IPS DF 4.7 (cell line): Measurements from ENCODE around the gene TMEM39B.
"Not testable (repeated sequence)": the region's sequence is repeated elsewhere in the genome, so short reads cannot be mapped to it uniquely, and the experiment has no call there.

Experiments
- DNase-seq: peaks from one replicate; pipeline ENCODE4 v3.0.0-alpha.2; 2013; ENCODE audit warnings: low spot score; ENCODE audit errors: extremely low read depth

The TMEM39B gene

DNA sequence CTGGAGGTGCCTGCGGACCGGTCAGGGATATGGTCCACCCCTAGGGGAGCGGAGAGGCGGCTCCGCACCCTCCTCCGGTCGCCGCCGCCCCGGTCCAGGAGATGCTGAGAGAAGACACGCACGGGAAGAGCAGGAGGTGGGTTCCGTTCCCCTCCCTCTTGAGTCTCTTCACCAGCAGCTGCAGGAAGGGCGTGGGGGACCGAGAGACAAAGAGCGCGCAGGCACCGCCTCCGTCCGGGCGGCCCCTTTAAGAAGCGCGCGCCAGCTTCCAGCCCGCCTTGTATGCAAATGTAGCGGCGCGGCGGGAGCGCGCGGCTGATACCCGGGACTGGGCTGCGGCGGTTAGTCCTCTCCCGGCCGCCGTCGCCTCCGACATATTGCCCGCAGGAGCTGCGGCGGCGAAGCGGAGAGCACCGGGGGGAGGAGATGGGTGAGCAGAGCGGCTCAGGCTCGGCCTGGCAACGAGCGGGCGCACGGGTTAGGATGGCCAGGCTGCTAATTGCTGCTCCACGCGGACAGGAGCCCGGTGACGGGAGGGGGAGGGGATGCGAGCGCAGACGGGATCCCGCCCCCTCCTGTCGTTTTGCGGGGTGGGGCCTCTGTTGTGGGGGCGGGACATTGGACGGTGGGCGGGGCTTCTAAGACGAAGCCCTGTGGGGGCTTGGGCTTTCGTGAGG, at the start of gene TMEM39B:
TMEM39B (plus strand) TSS at position 318 of the 677 bp plus-strand sequence; CDS start at position 427, 109 bp downstream.
- DNase-seq, result no peak

DNA sequence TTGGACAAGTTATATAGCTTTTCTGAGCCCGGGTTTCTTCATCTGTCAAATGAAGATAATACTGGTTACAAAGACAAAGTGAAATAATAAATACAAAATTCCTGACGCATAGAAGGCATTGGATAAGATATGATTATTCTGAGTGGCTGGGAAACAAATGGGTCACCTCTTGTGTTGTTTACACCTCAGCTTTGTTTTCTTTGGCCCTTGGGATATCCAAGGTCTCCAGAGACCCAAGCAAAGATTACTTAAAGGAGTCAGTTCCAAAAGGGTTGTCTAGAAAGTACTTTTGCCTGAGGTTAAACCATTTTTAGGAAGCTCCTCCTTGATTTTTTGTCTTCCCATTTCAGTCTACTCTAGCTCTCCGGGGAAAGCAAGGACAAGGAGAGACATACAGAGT, 49.4 kb upstream of the TMEM39B start:
- no peak for DNase-seq

DNA sequence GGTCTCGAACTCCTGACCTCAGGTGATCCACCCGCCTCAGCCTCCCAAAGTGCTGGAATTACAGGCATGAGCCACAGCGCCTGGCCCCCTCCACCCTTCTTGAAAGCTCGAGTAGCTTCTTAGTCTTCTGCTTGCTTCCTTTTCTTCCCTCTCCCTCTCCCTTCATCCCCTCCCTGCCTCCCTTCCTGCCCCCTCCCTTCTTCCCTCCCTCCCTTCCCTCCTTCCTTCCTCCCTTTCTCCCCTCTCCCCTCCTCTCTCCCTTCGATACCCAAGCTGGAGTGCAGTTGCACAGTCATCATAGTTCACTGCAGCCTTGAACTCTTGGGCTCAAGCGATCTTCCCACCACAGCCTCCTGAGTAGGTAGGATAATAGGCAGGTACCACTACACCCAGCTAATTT, 47.2 kb upstream of the TMEM39B start:
- DNase-seq, result no peak

DNA sequence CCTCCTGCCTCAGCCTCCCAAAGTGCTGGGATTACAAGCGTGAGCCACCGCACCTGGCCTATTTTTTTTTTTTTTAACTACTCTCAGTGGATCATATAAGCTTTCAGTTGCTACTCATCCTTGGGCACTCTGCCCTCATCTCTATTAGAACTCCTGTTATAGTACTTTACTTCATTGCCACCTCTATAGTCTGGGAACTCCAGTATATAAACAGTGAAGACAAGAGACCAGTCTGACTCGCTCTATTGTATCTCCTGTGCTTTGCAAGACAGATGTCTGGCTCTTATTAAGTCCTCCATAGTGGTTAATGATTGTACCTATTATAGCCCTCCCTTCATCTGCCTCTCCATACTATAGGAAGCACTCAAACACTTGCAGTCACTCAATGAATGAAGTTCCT, 44.0 kb upstream of the TMEM39B start:
- DNase-seq, result no peak

DNA sequence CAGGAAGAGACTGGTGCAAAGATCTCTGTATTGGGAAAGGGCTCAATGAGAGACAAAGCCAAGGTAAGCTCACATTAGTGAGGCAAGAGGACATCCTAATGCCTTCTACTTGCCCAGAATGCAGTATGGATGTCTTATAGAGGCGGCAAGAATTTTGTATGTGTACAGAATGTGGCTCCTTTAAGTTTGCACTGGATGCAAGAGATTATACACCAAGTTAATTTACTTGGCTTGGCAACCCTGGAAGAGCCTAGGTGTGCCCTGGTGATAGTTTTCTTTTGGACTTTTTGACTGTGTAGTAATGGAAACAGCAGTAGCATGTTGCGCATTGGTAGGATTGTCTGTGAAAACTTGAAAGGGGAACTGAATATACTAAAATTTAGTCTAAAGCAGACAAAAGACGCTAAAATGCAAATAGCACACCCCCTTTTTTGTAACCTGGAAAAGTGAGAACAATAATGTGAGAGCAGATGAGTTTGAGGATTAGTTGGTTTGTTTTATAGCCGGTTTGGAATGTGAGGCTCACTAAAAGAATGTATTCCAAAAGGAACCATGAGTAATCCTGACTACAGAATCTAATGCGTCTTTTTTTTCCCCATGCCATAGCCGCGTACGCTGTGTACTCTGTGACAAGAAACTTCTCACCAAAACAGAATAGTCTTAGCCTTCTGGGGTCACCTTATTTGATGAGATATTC, 41.0 kb upstream of the TMEM39B start:
- DNase-seq, result no peak

DNA sequence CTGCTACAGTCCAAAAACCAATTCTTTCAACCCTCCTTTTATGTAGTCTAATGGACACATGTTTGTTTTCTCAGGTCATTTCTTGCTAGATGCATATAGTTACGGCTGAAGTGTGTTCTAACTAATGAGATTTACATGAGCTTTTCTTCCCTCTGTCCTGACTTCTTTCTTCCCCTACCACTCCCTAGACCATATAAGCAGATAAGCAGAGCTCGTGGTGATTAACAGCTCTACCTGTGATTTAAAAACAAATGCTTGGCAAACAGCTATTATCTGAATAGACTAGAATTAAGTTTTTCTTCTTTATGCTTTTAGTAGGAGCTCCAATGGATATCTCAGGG, 40.5 kb upstream of the TMEM39B start:
- no peak for DNase-seq

DNA sequence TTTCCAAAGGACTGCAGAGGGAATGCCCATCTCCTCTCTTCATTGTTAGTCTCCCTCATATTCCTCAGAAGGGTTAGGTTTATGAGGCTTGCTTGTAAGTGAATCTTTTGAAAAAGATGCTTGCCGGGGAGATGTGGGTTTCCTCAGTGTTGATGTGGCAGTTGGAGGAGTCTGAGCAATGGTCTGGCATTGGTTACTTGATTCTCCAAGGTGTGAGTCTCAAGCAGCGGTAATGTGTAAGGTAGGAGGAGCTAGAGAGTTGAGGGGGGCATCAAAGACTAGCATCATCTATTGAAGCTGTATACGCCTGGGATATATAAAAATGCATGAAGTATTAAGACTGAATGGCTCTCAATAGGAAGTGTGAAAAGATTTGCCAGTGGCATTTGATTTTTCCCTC, 37.6 kb upstream of the TMEM39B start:
- DNase-seq, result no peak

DNA sequence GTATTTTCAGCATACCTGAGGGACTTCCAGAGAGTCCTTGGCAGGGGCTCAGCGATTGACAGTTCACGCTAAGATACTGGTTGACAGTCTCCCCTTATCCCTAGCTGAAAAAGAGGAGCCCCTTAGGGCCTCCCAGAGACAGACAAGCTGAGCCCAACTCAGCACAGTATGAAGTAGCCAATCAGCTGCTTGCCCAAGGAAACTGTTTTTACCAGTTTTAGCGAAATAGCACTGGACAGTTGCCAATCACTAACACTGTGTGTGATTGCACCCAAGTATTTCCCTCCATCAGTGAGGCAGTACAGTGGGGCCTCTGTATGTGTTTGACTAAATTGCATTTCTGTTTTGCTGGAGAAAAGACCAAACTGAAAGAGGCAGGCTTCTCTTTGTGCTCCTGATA, 32.0 kb upstream of the TMEM39B start:
- no peak for DNase-seq

DNA sequence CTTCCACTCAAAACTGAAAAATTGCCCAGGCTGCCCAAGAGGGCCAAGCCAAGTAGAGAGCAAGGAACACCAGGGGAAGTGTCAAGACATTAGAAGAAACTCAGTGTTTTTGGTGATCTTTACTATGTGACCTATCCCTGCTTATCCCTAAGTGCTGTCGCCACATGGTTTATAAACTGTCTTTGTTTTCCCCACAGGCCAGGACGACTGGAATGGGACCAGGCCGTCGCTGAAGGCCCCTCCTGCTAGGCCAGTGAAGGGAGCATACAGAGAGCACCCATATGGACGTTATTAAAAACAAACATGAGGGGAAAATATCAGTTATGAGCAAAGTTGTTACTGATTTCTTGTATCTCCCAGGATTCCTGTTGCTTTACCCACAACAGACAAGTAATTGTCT, 30.4 kb upstream of the TMEM39B start:
- no peak for DNase-seq

DNA sequence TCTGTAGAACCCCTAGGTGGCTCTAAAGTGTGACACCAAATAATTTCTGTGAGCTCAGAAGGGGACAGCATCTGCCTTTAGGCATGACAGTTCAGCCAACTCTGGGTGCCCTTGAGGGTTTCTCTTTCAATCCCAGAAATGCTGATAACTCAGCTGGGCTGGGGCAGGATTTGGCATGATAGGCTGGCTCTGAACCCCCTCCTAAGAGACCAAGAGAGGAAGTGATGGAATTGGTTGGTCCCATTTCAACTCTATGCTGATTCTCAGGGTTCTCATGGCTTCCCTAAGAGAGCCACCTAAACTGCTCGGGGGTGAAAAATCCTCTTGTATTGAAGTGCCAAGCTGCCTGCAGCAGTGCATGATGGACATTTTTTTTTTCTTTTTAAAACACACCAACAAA, 28.5 kb upstream of the TMEM39B start:
- DNase-seq, result no peak

DNA sequence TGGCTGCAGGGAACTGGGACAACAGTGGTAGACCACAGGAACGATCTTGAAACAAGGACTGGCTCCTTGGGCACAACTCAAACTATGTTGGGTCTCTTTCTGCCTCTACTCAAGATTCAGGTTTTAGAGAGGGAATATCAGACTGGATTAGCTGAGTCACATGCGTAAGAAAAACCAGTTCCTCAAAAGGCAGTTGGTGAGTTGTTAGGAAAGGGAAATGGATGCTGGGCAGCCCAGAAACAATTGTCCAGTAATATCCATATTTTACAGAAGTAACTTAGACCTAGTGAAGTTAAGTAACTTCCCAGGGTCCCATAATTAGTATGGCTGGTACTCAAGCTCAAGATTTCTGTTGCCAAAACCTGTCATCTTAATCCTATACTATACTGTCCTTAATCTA, 27.0 kb upstream of the TMEM39B start:
- DNase-seq, result no peak

DNA sequence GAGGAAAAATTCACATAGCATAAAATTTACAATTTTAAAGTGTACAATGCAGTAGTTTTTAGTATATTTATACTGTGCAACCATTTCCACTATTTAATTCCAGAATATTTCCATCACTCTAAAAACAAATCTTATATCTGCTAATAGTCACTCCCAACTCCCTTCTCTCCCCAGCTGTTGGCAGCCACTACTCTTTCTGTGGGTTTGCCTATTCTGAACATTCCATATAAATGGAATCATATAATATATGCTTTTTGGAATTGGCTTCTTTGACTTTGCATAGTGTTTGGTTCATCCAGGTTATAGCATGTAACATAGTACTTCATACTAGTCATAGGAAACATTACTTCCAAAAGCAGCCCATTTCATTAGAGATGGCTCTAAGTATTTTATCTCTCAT, 25.0 kb upstream of the TMEM39B start:
- DNase-seq, result no peak

DNA sequence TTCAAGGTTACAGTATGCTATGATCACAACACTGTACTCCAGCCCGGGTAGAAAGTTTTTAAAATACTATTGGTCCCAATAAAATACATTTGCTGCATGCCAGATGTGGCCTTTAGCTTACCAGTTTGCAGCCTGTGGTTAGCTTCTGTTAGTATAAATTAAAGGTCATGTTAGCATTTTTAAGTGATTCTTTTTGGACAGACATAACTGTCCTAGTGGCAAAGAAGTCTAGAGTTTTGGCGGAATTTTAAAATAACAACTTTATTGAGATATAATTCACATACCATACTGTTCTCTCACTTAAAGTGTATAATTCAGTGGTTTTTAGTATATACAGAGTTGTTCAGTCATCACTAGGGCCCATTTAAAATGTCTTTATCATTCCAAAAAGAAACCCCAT, 24.3 kb upstream of the TMEM39B start:
- no peak for DNase-seq

DNA sequence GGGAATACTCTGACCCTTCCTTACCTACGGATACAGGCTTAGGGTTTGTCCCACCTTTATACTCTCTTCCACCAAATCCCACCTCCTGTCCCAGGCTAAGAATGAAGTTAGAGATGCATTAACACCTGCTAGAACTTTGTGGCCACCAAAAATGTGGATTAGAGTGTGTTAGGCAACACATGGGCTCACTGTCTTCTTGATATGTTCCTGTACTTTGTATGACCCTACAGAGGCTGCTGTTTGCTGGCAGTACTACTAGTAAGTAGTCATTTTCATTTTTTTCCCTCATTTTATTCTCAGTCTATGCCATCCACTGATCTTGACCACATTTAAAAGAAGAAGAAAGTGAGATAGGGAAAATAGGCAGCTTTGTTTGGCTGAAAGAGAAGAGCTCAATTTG, 21.0 kb upstream of the TMEM39B start:
- no peak for DNase-seq

DNA sequence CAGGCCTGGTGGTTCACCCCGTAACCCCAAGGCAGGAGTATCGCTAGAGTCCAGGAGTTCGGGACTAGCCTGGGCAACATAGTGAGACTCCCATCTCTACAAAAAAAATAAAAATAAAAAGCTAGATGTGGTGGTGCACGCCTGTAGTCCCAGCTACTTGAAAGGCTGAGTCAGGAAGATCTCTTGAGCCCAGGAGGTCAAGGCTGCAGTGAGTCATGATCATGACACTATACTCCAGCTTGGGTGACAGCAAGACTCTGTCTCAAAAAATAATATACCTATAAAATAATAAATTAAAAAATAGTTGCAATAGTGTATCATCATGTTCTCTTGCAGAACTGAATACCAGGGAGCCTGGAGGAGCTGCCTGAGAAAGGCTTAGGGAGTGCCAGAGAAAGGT, 19.9 kb upstream of the TMEM39B start:
- no peak for DNase-seq

DNA sequence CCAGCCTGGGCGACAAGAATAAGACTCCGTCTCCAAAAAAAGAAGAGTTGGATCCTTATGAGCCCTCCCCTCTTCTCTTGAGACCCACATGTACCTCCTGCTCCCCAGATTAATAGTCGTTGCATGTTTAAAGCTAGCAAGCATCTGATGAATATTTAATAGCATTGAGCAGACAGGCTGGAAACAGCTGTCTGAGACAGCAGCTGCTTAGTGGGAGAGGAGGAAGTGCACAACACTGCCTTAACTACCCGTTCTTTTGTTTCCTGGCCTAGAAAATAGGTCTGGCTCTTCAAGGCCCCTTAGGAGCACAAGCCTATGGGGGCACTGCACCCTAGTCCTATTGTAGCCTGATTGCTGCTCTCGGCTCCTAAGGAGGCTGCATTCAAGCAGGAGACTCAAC, 17.3 kb upstream of the TMEM39B start:
- no peak for DNase-seq

DNA sequence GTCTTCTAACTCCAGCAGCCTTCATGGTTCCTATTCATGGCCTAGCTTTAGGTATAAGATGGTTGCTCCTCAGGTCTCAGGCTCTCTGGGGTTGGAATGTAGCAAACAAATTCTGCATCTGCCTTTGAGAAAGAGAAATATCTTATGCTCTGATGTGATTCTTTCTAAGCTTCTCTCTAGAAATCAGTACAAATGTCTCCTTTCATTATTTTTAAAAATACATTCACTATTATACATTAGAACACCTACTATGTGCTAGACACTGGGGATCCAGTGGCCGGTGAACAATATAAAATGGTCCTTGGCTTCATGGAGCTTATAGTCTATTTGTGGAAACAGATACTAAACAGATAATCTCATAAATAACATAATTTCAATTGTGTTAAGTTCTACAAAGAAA, 16.1 kb upstream of the TMEM39B start:
- DNase-seq, result no peak

DNA sequence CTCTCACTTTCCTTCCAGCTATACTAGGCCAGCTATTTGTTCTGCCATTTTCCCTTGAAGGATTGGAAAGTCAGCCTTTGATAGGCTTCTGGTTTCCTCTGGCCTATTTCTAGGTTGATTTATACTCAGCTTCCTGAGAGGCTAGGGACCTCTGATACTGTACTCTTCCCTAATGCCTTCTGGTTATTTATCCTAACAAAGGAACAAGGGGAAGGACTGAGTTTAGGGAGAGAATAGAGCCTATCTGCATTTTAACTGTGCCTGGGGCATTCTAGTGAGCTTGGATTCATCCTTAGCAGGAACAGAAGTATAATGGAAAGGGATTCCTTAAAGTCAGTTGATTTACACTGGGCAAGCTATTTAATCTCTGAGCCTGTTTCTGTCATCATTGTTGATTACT, 11.8 kb upstream of the TMEM39B start:
- DNase-seq, result no peak

DNA sequence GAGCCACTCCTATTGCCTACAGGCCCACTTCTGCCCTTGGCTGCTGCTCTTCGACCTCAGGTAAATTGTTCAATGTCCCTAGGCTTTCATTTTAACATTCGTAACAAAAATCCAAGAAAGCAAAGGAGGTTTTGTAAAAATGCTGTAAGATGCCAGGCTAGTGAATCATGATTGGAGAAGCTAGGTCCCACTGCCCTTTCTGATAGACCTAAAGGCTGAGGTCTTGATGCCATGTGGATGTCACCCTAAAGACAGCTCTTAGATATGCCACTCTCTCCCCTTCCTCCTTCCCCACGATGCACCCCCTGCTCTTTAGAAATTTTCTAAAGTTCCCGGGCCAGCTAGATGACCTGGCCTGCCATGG, 9.9 kb upstream of the TMEM39B start:
- DNase-seq, result no peak

DNA sequence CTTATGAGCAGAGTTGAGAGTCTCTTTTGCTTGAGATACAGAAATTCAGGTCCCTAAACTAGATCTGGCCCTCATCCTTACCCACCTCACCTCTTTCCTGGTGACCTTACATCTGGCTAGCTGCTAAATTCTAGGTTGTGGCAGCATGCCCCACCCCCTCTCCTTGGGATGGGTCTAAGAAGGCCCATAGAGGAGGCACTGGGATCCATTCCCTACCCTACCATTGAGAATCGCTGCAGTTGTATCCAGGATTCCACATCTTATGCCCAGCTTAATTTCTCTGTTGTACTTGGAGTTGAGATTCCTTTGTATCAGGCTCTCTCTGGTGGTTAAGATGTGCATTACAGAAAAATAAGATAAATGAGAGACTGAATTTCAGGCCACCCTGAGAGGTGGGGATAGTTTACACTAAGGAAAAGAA, 9.5 kb upstream of the TMEM39B start:
- DNase-seq, result no peak

DNA sequence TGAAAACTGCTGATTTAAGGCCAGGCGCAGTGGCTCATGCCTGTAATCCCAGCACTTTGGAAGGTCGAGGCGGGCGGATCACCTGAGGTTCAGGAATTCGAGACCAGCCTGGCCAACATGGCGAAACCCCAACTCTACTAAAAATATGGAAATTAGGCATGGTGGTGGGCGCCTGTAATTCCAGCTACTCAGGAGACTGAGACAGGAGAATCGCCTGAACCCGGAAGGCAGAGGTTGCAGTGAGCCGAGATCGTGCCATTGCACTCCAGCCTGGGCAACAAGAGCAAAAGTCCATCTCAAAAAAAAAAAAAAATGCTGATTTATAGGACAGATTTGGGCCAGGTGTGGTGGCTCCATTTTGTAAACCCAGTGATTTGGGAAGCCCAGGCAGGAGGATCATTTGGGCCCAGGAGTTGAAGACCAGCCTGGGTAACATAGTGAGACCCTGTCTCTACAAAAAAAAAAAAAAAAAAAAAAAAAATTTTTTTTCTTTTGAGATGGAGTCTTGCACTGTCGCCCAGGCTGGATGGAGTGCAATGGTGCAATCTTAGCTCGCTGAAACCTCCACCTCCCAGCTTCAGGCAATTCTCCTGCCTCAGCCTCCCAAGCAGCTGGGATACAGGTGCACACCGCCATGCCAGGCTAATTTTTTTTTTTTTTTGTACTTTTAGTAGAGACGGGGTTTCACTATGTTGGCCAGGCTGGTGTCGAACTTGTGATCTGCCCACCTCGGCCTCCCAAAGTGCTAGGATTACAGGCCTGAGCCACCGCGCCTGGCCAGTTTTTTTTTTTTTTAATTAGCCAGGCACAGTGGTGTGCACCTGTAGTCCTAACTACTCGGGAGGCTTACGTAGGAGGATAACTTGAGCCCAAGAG, 6.9 kb upstream of the TMEM39B start:
- not testable (repeated sequence) for DNase-seq

DNA sequence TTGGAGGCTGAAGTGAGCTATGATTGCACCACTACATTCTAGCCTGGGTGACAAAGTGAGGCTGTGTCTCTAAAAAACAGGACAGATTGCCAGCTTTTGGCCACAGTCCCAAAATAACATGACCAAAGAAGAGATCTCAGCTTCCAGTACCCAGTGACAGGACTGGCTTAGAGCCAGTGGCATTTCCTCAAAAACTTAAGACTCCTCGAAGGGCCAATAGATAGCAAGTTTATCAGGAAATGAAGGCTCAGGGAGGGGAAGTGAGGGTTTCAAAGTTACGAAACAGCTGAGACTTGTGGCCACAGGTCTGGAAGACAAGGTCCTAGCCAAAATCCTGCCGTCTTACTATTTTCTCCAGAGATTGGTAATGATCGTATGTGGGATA, 6.3 kb upstream of the TMEM39B start:
- DNase-seq, result no peak
